ENCODE results near the gene GPR142.

GRCh38 chr17:74361230-74362068, 5.9 kb upstream of the GPR142 start, which contains the start of gene BTBD17:
- TF ChIP-seq CTCF (IDR thresholded peaks at IDR 0.05): peak; percentile 63 to 84 (median 76)
- no peak for TF ChIP-seq POLR2A (IDR thresholded peaks at IDR 0.05)

Data from heart left ventricle (tissue), 13 donors.